Sigmoid colon (tissue), 7 donors: ENCODE results near the gene WDTC1. TPM values are rescaled to one million over a fixed set of nuclear protein-coding genes. Genes with fewer than 3 reads are reported as not detected.
"Not testable (repeated sequence)": the region's sequence is repeated elsewhere in the genome, so short reads cannot be mapped to it uniquely, and the experiment has no call there.

Experiments used
- DNase-seq: peaks from one replicate; pipeline ENCODE4 v3.0.0-alpha.2; 2019
- H3K27ac ChIP-seq, 4 donors: fragments of 200-600 bp; sonication (generic); one replicate each; pipeline ENCODE4 v1.5.1; 2016 to 2019; ENCODE audit warnings: mild to moderate bottlenecking in 1 of 4
- H3K27me3 ChIP-seq, 3 donors: fragments of 200-600 bp; sonication (generic); one replicate each; pipeline ENCODE4 v1.5.1; 2019; ENCODE audit warnings: mild to moderate bottlenecking in 1 of 3
- H3K36me3 ChIP-seq, 4 donors: fragments of 200-600 bp; sonication (generic); one replicate each; pipeline ENCODE4 v1.5.1; 2016 to 2019
- H3K4me1 ChIP-seq, 4 donors: fragments of 200-600 bp; sonication (generic); one replicate each; pipeline ENCODE4 v1.5.1; 2017 to 2019
- H3K4me3 ChIP-seq, 4 donors: fragments of 200-600 bp; sonication (generic); one replicate each; pipeline ENCODE4 v1.5.1; 2017 to 2019; ENCODE audit warnings: mild to moderate bottlenecking in 2 of 4, moderate library complexity in 1 of 4
- H3K9me3 ChIP-seq, 4 donors: fragments of 200-600 bp in 3 of 4; sonication (generic) in 3 of 4; one replicate each; pipeline versions ENCODE4 v1.5.1 to v1.6.1; 2013 to 2019
- EP300 ChIP-seq, 4 donors: sonication (generic); formaldehyde crosslinking; IDR thresholded peaks; one replicate each; pipeline ENCODE4 v1.6.1; 2017; ENCODE audit warnings: antibody characterized with exemption in 4 of 4
- POLR2A ChIP-seq, 2 donors: fragments of 450-650 bp; IDR thresholded peaks; one replicate each; pipeline ENCODE4 v1.6.1; 2016; ENCODE audit warnings: antibody characterized with exemption in 2 of 2, mild to moderate bottlenecking in 2 of 2, moderate library complexity in 2 of 2
- POLR2AphosphoS5 ChIP-seq, 4 donors: sonication (generic); formaldehyde crosslinking; IDR thresholded peaks; one replicate each; pipeline ENCODE4 v1.6.1; 2017; ENCODE audit warnings: antibody characterized with exemption in 4 of 4
- WGBS, 2 donors: extraction: QIAGEN DNeasy Blood & Tissue Kit; methylation state at CpG; one replicate each; pipeline ENCODE4 v1.1.7; 2013; 5-methylcytosine and 5-hydroxymethylcytosine counted together
- intact Hi-C: fragments of 100-400 bp; cut with DNase I; formaldehyde crosslinking; loops from one replicate; pipeline ENCODE4 v1.15.1; 2023
- polyA plus RNA-seq, 3 donors: library from polyadenylated mRNA; stranded (reverse); fragments of 200-250 nt; gene quantifications; one replicate each; pipeline ENCODE4 v1.2.3, GENCODE V29; 2013
- total RNA-seq, 4 donors: library from RNA; depleted of rRNA; stranded (reverse); fragments of >200 nt; gene quantifications; one replicate each; pipeline ENCODE4 v1.1.0, GENCODE V29; 2016
- TF ChIP-seq, protein P1 (sequence below), 4 experiments: fragments of 450-650 bp in 3 of 4; fragments of 200-600 bp in 1 of 4; IDR thresholded peaks; one replicate each; pipeline ENCODE4 v1.5.1; 2016 to 2019; ENCODE audit warnings: antibody characterized with exemption in 4 of 4, mild to moderate bottlenecking in 3 of 4, moderate library complexity in 2 of 4
- donor health status: healthy with polysubstance abuse.
- donor health status: Bipolar disorder and iron deficiency.
- donor health status: healthy.

WDTC1 gene
- total and polyA plus RNA-seq, 7 donors, result 15.0 to 32.4 (median 27.5) TPM

DNA sequence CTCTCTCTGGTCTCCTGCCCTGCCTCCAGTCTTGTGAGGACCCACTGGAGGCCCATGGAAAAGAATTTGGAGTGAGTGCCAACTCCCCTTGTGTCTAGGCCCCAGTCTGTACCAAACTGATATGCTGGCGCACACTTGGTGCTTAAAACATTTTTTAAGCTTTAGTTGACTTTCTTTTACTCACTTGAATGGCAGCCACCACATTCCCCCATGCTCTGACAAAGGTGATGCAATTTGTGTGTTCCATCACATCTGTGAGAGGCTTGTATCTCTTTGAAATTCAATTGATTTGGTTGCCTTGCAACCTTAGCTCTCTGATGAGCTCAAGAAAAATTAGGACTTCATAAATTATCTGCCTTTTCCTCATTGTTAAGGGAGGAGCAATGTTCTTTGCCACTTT is 30.5 kb upstream of the WDTC1 start:
- H3K4me1 ChIP-seq, result no peaks in the 10 kb centered on the region
- TF ChIP-seq, protein P1, sequence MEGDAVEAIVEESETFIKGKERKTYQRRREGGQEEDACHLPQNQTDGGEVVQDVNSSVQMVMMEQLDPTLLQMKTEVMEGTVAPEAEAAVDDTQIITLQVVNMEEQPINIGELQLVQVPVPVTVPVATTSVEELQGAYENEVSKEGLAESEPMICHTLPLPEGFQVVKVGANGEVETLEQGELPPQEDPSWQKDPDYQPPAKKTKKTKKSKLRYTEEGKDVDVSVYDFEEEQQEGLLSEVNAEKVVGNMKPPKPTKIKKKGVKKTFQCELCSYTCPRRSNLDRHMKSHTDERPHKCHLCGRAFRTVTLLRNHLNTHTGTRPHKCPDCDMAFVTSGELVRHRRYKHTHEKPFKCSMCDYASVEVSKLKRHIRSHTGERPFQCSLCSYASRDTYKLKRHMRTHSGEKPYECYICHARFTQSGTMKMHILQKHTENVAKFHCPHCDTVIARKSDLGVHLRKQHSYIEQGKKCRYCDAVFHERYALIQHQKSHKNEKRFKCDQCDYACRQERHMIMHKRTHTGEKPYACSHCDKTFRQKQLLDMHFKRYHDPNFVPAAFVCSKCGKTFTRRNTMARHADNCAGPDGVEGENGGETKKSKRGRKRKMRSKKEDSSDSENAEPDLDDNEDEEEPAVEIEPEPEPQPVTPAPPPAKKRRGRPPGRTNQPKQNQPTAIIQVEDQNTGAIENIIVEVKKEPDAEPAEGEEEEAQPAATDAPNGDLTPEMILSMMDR (IDR thresholded peaks at IDR 0.05), result no peak
- H3K27me3 ChIP-seq, result no peaks in the 10 kb centered on the region
- no peak for DNase-seq
- WGBS, 2 donors, result 96 to 100% methylated on average over 1 of the region's 1 CpG
- no peak overlapping the region for H3K27ac ChIP-seq
- intact Hi-C loops, result no loop called here
- H3K9me3 ChIP-seq, result no peaks in the 10 kb centered on the region
- H3K36me3 ChIP-seq, result no peaks in the 10 kb centered on the region
- H3K4me3 ChIP-seq, result no peak overlapping the region

DNA sequence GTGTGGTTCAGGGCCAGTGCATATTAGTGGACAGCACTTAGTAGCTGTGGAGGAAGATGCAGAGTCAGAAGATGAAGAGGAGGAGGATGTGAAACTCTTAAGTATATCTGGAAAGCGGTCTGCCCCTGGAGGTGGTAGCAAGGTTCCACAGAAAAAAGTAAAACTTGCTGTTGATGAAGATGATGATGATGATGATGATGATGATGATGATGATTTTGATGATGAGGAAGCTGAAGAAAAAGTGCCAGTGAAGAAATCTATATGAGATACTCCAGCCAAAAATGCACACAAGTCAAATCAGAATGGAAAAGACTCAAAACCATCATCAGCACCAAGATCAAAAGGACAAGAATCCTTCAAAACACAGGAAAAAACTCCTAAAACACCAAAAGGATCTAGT is 27.2 kb upstream of the WDTC1 start:
- H3K27ac ChIP-seq, H3K9me3 ChIP-seq, H3K36me3 ChIP-seq, DNase-seq, H3K4me3 ChIP-seq, H3K4me1 ChIP-seq, intact Hi-C loops, H3K27me3 ChIP-seq: not testable (repeated sequence)
- WGBS, 2 donors, result 66 to 90% methylated on average over 1 of the region's 1 CpG

DNA sequence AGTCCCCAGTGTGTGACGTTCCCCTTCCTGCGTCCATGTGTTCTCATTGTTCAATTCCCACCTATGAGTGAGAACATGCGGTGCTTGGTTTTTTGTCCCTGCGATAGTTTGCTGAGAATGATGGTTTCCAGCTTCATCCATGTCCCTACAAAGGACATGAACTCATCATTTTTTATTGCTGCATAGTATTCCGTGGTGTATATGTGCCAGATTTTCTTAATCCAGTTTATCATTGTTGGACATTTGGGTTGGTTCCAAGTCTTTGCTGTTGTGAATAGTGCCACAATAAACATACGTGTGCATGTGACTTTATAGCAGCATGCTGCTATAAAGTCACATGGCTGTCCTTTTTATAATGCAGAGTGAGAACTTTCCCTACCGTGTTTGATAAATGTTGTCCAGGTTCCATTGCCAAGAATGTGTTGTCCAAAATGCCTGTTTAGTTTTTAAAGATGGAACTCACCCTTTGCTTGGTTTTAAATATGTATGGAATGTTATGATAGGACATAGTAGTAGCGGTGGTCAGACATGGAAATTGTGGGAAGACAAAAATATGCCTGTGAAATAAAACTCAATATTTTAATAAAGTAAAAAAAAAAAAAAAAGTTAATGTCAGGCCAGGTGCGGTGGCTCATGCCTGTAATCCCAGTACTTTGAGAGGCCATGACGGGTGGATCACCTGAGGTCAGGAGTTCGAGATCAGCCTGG is 26.1 kb upstream of the WDTC1 start:
- H3K4me3 ChIP-seq, intact Hi-C loops, H3K36me3 ChIP-seq, H3K27me3 ChIP-seq, H3K9me3 ChIP-seq, H3K27ac ChIP-seq, H3K4me1 ChIP-seq, DNase-seq: not testable (repeated sequence)
- 72 to 89% methylated on average over 11 of the region's 11 CpGs for WGBS, 2 donors

DNA sequence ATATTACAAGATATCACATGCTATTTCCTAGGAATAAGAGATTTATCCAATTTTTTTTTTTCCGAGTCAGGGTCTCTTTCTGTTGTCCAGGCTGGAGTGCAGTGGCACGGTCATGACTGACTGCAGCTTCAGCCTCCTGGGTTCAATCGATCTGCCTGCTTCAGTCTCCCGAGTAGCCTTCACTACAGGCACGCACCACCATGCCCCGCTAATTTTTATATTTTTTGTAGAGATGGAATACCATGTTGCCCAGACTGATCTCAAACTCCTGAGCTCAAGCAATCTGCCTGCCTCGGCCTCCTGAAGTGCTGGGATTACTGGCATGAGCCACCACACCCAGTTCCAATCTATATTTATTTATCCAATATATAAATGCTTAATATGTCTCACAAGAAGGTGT is 18.0 kb upstream of the WDTC1 start:
- no peak overlapping the region for H3K4me3 ChIP-seq
- H3K36me3 ChIP-seq, result no peaks in the 10 kb centered on the region
- no peaks in the 10 kb centered on the region for H3K9me3 ChIP-seq
- no peaks in the 10 kb centered on the region for H3K4me1 ChIP-seq
- no peak overlapping the region for H3K27ac ChIP-seq
- DNase-seq, result no peak
- 89 to 91% methylated on average over 7 of the region's 7 CpGs for WGBS, 2 donors
- TF ChIP-seq, protein P1 (IDR thresholded peaks at IDR 0.05), result no peak
- TF ChIP-seq POLR2A (IDR thresholded peaks at IDR 0.05), result no peak
- no peak for TF ChIP-seq EP300 (IDR thresholded peaks at IDR 0.05)
- no peak for TF ChIP-seq POLR2AphosphoS5 (IDR thresholded peaks at IDR 0.05)
- no peaks in the 10 kb centered on the region for H3K27me3 ChIP-seq
- intact Hi-C loops, result no loop called here

DNA sequence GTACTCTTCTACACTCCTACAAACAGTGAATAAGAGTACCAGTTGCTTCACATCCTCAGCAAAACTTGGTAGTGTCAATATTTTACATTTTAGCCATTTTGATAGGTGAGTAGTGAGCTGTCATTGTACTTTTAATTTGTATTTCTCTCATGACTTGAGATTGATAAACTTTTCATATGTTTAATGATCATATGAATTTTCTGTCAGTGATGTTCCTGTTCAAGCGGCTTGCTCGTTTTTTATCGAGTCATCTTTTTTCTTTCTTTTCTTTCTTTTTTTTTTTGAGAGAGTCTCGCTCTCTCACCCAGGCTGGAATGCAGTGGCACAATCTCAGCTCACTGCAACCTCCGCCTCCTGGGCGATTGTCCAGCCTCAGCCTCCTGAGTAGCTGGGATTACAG is 17.0 kb upstream of the WDTC1 start:
- 94 to 95% methylated on average over 6 of the region's 6 CpGs for WGBS, 2 donors
- H3K27me3 ChIP-seq, result no peaks in the 10 kb centered on the region
- TF ChIP-seq POLR2AphosphoS5 (IDR thresholded peaks at IDR 0.05), result no peak
- no peak for TF ChIP-seq POLR2A (IDR thresholded peaks at IDR 0.05)
- no peak for TF ChIP-seq EP300 (IDR thresholded peaks at IDR 0.05)
- TF ChIP-seq, protein P1 (IDR thresholded peaks at IDR 0.05), result no peak
- H3K4me1 ChIP-seq, result no peaks in the 10 kb centered on the region
- intact Hi-C loops, result no loop called here
- no peak overlapping the region for H3K4me3 ChIP-seq
- H3K9me3 ChIP-seq, result no peaks in the 10 kb centered on the region
- no peak overlapping the region for H3K27ac ChIP-seq
- H3K36me3 ChIP-seq, result no peaks in the 10 kb centered on the region
- DNase-seq, result no peak

DNA sequence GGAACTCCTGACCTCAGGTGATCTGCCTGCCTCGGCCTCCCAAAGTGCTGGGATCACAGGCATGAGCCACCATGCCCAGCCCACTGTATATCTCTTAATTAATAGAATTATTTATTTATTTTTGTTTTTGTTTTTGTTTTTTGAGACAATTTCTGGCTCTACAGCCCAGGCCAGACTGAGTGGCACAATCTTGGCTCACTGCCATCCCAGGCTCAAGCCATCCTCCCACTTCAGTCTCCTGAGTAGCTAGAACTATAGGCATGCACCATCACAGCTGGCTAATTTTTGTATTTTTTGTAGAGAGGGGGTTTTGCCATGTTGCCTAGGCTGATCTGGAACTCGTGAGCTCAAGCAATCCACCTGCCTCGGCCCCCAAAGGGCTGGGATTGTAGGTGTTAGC is 15.7 kb upstream of the WDTC1 start:
- H3K4me3 ChIP-seq, result no peak overlapping the region
- intact Hi-C loops, result no loop called here
- TF ChIP-seq POLR2A (IDR thresholded peaks at IDR 0.05) (no peak), EP300 (IDR thresholded peaks at IDR 0.05) (no peak), POLR2AphosphoS5 (IDR thresholded peaks at IDR 0.05) (no peak)
- TF ChIP-seq, protein P1 (IDR thresholded peaks at IDR 0.05), result no peak
- DNase-seq, result no peak
- no peaks in the 10 kb centered on the region for H3K4me1 ChIP-seq
- H3K36me3 ChIP-seq, result no peaks in the 10 kb centered on the region
- H3K27me3 ChIP-seq, result no peaks in the 10 kb centered on the region
- H3K9me3 ChIP-seq, result no peaks in the 10 kb centered on the region
- 90 to 94% methylated on average over 3 of the region's 3 CpGs for WGBS, 2 donors
- no peak overlapping the region for H3K27ac ChIP-seq
